CD4-positive, alpha-beta T cell treated with Interleukin-2 at 100 ng/mL for 4 hours (primary cell): ENCODE data around the gene RIPOR3.
"Not testable (repeated sequence)": the region's sequence is repeated elsewhere in the genome, so short reads cannot be mapped to it uniquely, and the experiment has no call there.

Experiments
- DNase-seq: peaks from one replicate; pipeline ENCODE4 v3.0.0-alpha.2; 2020; ENCODE audit warnings: low spot score

The RIPOR3 gene

DNA sequence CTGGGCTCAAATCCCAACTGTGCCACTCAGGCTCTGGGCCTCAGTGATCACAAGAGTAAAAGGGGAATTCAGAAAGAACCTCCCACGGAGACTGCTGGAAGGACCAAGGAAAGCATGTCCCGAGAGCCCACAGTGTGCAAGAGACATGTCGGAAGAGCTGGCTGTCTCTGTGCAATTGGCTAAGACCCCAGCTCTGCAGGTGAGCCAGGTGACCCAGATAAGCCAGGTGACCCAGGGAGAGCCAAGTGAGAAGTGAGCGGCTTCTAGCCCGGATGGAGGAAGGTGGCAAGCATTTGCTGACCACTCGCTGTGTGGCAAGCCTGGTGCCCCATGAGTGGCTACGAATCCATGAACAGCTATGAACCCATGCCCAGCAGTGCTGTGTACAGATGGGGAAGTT, 59.1 kb downstream of the RIPOR3 start:
- DNase-seq: no peak

DNA sequence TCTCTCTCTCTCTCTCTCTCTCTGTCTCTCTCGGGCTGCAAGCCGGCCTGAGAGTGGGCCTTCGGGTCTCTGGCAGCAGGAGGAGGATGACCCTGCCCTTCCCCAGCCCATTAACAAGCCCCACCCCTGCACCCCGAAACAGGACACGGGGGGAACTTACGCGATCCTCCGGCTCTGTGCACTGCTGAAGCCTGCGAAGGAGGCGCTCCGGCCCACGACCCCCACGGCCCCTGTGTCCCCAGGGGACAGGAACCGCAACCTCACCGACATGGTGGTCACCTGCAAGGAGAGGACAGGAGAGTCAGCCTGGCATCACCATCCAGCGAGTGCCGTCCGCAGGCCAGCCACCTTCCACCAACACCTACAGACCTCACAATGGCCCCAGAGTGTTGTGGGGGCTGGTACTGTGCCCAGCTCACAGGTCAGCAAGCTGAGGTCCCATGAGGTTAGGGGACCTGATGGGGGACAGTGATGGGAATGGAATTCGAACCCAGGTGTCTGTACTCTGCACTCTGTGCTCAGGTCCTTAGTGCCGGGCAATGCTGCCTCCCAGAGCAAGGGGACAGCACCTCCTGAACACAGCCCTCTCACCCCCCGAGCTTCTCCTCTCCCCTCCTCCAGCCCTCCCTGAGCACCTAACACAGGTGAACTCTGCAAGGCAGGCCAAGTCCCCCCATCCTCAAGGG, 60.6 kb downstream of the RIPOR3 start:
- no peak for DNase-seq

DNA sequence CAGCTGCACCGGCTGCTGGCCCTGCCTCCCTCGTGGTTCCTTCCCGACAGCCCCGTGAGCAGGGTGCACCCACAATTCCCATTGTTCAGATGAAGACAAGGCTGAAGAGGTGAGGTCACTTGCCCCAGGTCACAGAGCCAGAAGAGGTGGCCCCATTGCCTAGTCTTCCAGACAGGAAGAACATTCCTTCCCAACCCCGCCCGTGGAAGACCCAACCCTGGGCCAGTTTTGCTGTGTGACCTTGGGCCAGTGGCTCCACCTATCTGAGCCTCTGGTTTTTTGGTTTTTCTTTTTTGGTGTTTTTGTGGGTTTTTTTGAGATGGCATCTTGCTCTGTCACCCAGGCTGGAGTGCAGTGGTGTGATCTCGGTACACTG, 61.7 kb downstream of the RIPOR3 start:
- DNase-seq: no peak

DNA sequence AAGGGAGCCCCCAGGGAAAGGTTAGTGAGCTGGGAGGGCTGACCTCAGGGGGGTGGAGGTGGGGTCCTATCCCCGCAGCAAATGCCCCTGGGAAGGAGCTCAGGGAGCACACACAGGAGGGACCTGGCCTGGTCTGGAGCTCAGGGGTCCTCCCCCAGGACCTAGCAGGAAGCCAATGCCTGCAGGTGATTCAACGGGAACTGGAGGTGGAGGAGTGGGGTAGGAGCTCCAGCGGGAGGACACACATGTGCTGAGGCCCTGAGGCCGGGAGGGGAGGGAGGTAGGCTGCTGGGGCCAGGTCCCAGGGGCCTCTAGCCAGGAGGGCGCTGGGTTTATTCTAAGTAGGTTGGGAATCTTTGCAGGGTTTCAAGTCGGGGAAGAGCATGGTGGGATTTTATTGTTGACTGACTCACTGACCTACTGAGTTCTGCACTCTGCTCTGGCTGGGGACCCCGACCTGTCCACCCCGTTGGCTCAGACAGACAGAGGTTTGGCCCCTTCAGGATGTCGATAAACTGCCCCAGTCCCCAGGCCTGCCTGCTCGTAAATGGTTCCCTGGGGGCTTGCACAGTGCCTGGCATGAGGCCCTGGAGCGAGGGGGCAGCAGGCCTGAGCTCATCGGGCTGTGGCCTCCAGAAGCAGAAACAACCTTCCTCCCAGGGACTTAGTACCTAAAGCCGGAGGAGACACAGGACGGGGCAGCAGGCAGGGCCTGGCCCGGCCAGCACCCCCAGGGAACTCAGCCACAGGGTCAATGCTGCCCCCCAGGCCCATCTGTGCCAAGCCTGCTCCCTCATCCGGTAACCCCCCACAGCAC, 62.3 kb downstream of the RIPOR3 start:
- no peak for DNase-seq

DNA sequence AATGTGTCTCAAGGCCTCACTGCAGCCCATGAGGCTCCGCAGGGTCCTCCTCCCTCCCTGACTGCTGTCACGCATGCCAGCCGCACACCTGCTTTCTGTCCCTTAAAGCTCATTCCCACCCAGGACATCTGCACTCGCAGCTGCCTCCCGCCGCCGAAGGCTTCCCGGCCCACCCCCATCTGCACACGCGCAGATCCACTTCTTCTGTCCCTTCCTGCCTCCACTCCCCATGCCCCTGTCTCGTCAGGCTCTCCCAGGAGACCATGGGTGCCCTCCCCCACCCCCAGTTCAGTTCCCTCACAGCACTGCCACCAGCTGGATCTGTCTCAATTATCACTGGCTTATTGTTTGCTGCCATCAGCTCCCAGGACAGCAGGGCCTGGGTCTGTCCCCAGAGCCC, 63.0 kb downstream of the RIPOR3 start:
- no peak for DNase-seq

DNA sequence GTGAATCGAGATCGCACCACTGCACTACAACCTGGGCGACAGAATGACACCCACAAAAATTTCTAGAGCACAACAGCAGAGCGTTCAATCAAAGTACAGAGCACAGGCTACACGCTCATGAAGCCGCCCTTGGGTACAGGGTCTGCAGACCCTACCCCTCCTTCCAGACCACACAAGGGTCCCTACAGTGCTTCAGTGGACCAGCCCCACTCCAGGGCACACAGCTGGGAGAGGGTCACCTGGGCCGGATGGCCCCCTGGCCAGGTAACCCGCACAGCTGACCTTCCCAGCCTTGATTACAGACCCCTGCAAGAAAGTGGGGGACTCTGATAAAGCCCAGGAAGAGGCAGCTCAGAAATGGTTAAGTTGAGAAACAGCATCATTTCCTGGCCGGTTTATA, 63.6 kb downstream of the RIPOR3 start:
- no peak for DNase-seq

DNA sequence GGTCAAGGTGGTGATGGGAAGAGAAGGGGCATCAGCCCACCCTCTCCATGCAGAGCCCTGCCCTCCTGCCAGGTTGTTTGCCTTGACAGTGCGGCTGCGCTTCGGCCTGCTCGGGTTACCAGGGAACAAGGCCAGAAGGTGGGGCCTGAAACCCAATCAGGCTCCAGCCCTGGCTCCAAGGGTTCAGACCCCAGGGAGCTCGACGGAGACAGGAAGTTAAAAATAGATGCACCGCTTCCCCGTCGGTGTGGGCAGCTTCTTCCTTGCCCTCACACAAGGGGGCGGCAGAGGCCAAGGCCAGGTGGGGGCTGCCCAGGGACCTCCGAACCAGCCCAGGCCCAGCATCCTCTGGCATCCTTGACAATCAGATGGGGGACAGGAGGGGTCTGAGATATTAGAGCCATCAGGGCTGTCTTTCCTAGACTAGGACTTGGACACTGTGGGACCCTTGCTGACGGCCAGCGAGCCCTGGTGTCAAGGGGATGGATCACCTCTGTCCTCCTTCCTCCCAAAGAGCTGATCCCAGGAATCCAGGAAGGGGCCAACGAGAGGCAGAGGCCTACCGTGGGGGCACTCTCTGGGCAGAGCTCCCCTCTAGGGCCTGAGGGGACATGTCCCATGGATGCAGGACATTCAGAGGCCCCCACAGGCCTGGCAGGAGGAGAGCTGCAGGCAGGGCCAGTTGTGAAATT, 65.2 kb downstream of the RIPOR3 start:
- DNase-seq: no peak

DNA sequence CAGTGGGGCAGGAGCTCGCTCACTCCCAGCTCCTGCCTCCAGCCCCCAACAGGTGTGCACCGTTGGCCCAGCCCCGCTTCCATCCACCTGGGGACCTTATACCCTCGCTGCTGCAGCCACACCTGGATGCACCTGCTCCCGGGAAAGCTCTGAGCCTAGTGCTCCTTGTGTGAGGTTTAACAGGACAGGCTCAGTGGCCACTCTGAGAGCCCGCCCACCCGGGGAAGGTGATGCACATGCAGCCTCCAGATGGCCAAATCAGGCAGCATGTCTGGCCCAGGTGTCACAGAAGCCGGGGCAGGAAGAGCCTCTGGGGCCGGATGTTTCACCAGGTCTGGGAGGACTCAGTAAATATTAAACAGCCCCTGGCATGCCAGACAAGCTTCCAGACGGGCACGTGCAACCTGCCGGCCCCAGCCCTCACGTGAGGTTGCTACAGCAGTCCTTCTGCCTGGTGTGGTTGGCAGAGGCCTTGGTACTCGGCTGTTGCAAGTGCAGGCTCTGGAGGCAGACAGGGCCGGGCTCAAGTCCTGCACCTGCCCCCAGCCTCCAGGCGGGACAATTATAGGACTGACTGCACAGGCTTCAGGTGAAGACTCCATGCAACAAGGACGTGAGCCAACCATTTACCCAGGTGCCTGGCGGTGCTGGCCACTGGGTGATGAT, 66.9 kb downstream of the RIPOR3 start:
- no peak for DNase-seq

DNA sequence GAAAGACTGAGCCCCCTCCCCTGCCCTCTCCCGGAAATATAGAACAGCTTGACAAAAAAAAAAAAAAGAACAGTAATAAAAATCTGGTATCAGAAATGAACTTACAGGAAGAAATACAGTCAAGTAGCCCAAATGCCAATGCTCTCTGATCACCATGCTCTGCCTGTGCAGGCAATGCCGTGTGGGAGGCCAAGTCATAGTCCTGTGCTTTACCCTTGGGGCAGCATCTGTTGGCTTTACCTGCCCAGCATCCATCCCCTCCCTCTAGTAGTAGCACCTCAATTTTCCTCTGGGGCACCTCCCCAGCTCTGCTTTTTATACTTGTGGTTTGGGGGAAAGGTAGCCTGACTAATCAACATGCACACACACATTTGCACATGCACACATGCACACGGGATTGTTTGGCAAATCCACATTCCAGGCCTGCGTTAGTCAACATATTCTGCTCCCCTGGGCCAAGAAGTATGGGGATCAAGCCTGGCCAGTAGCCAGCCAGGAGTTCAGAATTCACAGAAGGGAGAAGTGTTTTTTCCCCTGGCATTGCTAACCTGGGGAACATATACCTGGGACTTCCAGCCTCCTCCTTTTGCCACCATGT, 70.2 kb downstream of the RIPOR3 start:
- DNase-seq: no peak

DNA sequence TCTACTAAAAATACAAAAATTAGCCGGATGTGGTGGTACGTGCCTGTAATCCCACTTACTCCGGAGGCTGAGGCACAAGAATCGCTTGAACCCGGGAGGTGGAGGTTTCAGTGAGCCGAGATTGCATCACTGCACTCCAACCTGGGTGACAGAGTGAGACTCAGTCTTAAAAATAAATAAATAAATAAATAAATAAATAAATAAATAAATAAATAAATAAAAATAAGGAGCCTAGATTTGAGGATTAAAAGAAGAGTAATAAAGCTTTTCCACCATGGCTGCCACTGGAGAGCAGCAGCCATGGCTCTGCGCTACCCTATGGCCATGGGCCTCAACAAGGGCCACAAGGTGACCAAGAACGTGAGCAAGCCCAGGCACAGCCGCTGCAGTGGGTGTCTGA, 70.9 kb downstream of the RIPOR3 start:
- not testable (repeated sequence) for DNase-seq

DNA sequence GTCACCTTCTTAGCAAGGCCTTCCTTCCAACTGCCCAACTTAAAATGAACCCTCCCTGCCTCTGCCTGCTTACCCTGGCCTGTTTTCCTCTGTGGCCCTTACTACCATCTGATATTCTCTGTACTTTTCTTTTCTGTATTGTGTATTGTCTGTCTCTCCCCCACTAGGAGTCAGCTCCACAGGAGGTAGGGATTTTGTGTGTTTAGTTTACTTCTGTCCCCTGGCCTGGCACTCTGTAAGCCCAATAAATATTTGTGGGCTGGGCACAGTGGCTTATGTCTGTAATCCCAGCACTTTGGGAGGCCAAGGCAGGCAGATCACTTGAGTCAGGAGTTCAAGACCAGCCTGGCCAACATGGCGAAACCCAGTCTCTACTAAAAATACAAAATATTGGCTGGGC, 72.8 kb downstream of the RIPOR3 start:
- no peak for DNase-seq

DNA sequence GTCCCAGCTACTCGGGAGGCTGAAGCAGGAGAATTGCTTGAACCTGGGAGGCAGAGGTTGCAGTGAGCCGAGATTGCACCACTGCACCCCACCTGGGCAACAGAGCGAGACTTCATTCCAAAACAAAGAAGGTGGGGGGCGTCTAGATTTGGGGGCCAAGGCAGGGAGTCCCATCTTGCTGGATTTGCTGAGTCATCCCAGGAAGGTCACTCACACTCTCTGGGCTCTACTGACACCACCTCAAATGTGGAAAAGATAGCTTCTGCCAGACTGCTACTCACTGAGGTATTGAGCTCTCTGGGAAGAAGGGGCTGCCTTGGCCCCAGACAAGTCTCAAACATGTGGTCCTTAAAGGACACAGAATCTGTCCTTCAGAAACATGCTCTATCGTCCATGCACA, 74.3 kb downstream of the RIPOR3 start:
- no peak for DNase-seq

DNA sequence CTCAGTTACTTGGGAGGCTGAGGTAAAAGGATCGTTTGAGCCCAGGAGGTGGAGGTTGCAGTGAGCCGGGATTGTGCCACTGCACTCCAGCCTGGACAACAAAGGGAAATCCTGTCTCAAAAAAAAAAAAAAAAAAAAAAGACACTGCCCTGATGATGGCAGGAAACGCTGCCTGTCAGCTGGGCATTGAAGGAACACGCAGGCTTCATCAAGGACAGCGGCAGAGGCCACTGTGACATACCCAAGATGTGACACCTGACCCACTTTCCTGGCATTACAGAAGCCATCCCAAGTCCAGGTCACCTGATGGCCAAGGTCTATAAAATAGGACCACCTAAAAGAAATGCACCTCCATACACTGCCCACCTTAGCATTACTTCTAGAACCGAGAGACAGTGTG, 75.9 kb downstream of the RIPOR3 start:
- no peak for DNase-seq

DNA sequence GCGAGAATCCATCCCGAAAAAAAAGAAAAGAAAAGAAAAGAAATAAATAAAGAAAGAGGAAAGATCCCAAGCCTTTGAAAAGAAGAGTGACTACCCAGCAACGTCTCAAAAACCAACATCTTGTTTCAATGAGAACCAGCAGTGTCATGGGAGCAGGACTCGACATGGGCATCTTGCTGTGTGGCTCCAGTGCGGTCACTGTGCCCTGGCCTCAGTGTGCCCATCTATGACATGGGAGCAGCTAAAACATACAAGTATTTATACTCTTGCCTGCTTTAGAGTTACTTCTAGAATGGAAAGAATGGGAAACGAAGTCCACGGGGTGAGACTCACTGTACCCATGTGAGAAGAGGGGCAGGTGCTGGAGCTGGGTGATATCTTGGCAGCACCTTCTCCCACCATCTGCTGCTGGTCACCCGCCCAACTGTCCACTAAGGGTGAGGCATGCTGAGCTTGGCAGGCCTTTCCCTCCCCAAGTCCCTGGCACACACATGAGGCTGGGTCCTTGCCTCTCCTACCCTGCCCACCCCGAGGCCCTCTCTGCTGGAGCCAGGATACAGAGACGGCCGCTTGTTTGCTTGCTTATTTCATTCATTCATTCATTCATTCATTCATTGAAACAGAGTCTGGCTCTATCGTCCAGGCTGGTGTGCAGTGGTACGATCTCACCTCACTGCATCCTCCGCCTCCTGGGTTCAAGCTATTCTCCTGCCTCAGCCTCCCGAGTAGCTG, 77.7 kb downstream of the RIPOR3 start:
- no peak for DNase-seq

DNA sequence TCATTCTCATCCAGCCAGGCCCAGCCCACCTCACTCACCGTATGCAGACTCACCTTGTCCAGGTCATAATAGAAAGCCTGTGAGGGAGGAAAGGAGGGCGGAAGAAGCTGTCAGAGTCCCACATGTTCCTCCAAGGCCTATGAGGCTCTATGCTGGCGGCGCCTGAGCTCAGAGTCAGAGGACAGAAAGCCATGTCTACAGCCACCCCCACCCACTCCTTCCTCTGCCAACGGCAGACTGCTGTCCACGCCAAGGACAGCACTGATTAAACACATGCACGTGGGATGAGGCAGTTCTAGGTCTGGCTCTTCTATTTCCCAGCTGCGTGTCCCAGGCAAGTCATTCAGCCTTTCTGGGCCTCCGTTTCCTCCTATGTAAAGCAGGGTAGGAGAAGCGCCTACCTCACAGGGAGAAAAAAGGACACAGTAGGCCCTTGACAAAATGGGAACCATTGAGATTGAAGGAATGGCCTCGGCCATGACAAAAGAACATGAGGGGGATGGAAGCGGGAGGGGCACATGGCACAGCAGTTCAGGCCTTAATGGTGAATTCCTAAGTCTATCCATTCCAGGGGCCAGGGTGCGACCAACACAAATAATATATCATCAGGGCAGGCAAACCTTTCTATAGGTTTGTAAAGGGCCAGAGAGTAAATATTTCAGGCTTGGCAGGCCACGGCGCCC, 80.1 kb downstream of the RIPOR3 start:
- DNase-seq: no peak

DNA sequence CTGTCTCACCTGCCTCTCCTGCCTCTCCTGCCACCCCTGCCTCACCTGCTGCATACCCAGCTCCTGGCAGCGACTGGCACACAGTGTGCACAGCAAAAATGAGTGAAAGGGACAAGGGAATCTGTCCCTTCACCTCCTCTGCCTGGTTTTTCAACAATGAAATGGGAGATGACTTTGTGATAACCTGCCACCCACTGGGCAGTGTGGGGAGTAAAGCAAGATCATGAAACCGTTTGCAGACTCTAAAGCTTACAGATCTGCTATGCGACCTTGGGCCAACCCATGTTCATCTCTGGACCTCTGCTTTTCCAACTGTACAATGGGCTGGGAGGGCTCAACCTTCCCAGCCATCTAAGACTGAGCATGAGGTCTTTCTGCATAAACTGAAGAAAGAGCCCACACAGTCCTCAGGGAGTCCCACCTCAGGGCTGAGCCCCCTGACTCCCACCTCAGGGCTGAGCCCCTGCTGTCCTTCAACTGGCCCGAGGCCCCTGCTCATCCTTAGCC, 81.1 kb downstream of the RIPOR3 start:
- DNase-seq: no peak

DNA sequence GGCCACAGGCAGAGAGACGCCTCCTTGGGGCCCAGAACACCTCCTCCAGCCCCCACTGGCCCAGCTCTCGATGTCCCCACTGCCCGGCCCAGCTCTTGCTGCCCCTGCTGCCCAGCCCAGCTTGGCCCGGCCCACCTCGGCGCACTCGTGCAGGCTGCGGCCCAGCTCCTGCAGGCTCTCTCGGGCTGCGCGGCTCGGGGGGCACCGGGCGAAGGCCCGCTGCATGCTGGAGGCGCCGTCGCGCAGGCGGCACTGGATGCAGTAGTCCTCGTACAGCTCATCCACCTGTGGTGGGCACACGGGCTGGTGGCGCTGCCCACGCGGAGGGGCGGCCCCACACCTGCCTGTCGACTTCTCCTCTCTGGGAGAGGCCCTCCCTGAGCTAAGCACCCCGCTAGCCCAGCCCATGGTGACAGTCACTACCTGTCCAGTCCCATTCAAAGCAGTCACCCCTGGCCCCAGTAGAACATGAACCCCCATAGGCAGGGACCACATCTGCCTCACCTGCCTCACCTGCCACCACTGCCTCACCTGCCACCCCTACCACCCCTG, 81.8 kb downstream of the RIPOR3 start:
- no peak for DNase-seq

DNA sequence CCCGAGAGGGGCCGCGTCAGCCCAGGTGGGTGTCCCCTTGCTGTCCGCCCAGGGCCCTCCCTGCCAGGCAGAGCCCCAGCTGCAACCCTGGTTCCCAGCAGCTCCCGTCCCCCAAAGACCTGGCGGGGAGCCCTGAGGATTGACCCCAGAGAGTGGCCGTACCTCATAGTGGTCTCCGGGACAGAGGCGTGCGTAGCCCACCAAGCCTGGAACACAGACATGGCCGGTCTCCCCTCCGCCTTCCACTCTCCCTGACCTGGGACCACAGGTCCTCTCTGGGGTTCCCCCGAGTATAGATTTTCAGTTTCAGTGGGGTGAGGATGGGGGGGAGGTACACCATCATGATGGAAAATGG, 82.6 kb downstream of the RIPOR3 start:
- no peak for DNase-seq

DNA sequence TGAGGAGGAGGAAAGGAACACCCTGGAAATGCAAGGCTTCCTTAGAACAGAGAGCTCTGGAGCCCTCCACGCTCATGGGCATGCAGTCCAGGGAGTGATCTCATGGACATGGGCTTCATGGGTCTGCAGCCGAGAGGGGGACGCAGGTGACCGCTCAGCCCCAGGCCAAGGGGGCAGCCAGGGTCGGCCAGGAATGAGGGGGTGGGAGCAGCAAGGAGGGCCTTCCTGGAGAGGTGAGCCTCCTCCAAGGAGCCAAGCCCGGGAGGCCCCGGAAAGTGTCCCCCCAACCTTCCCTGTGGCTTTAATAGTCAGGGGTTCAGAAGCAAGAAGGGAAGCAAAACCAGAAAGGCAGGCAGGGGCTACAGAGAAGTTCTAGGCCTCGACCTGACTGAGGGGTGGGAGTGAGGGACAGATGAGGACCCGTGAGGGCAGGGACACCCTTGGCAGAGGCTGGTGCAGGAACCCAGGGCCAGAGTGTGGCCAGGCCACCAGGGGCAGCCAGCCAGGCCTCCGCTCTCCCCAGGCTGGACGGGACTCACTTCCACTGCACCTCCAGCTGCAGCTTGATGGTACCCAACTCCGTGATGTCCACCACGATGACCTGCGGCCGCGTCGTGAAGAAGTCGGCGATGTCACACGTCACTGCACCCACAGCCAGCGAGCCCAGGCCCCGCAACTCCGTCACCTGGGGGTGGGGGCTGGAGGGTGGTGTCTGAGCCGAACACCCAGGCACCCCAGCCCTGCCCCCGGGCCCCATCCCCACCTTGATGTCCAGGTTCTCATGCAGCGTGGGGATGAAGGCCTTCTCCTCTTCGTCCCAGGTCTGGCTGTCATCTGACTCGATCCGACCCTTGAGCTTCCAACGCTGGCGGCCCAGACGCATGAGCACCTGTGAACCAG, 83.2 kb downstream of the RIPOR3 start:
- DNase-seq: no peak

DNA sequence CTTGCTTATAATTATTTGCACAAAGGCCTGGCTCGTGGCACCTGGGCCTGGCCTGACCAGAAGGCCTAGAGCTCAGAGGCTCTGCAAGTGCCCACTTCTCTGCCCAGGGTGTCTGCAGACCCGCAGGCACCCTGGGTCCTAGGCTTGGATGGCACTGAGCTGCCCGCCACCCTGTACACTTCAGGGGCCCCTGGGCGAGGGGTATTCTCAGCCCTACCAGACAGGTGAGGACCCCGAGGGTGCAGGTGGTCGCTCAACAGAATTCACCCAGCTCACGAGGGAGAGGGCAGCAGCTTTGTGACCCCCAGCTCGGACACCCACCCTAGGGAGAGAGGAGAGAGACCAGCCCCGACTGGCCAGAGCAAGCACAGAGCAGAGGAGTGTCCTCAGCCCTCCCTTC, 83.9 kb downstream of the RIPOR3 start:
- DNase-seq: no peak
